SH-SY5Y (cell line): ENCODE data around the gene IL18BP.

ENCODE experiments used
- GATA2 ChIP-seq: IDR thresholded peaks from 2 replicates; pipeline ENCODE4 v1.6.1; 2011; ENCODE audit warnings: mild to moderate bottlenecking, low read depth, low read length
- GATA3 ChIP-seq: IDR thresholded peaks from 2 replicates; pipeline ENCODE4 v1.6.1; 2011; ENCODE audit warnings: low read depth, mild to moderate bottlenecking, low read length, moderate library complexity

DNA sequence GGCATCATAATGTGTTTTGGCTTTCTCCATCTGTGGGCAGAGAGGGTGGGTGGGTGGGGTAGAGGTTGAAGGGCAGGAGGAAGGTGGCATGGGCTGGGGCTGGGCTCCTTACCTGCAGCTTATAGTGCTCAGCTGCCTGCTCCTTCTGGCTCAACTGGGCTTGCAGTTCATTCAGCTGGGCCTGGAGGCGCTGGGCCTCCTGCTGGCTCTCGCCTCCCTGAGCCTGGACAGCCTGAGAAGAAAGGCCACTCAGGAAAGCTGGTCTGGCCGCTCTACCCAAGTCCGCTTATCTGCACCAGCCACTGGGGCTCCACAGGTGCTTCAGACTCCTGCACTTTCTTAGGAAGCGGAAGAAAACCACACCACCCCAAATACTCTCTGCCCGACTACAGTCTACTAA lies 10.4 kb downstream of the IL18BP start:
- no peak for TF ChIP-seq GATA3
- TF ChIP-seq GATA2 = no peak
